ENCODE data around the gene PTPN4.
"Not testable (repeated sequence)": the region's sequence is repeated elsewhere in the genome, so short reads cannot be mapped to it uniquely, and the experiment has no call there.

- TF ChIP-seq CTCF (conservative IDR thresholded peaks at IDR 0.05; ENCODE audit: low read length); EZH2phosphoT487 (IDR thresholded peaks at IDR 0.05; ENCODE audit: borderline replicate concordance, low read depth, low read length): not testable (repeated sequence)
Observed at GRCh38 chr2:120022505-120022904, 262.8 kb downstream of the PTPN4 start.

Measured in OCI-LY7 (cell line).